Measurements from ENCODE around the gene OSBPL6.

GRCh38 chr2:178246696-178247095 lies 52.4 kb downstream of the OSBPL6 start:
- TF ChIP-seq EP300 (IDR thresholded peaks at IDR 0.05) (no peak), CTCF (IDR thresholded peaks at IDR 0.05) (no peak), POLR2AphosphoS5 (IDR thresholded peaks at IDR 0.05) (no peak)

Data from sigmoid colon (tissue), 4 donors.